ENCODE results near the gene HYDIN. TPM values are rescaled to one million over a fixed set of nuclear protein-coding genes. Genes with fewer than 3 reads are reported as not detected.
"Not testable (repeated sequence)": the region's sequence is repeated elsewhere in the genome, so short reads cannot be mapped to it uniquely, and the experiment has no call there.

Gene HYDIN
- polyA plus RNA-seq, 2 donors, result 0.02 to 0.20 TPM

DNA sequence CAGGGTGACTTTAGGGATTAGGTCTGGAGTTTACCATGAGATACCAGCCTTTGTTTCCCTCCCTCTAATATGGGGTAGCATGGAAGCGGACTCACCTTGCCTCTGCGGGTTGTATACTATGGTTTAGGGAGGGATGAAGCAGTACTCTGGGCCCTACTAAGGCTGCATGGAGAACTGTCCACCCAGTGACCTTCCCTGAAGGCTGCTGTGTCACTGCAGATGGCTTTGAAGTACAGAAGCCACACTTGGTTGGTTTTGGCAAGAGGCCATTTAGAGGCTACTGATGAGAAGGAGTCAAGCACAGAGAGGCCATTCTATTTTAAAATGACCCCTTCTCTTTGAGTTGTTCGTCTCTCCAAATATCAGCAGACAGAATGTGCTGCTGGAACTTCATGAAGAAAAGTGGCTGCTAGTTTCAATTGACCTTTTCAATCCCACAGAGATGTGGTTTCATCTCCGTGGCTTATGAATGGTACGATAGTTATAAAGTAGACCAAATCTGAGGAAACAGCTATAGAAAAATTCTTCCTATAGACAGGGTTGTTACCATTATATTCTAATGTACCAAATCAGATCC is 208.5 kb downstream of the HYDIN start:
- not testable (repeated sequence) for H3K4me3 ChIP-seq (ENCODE audit: low read depth in 1 of 2, low read length in 2 of 2); H3K27me3 ChIP-seq (ENCODE audit: control insufficient read depth in 1 of 2, insufficient read depth in 2 of 2, low read length in 2 of 2); H3K9me3 ChIP-seq (ENCODE audit: control insufficient read depth in 2 of 2, insufficient read depth in 1 of 2, low read depth in 1 of 2, low read length in 1 of 2); H3K36me3 ChIP-seq (ENCODE audit: control insufficient read depth in 2 of 2, insufficient read depth in 2 of 2, low read length in 1 of 2); H3K4me1 ChIP-seq (ENCODE audit: control insufficient read depth in 2 of 2, insufficient read depth in 2 of 2, low read length in 1 of 2); H3K27ac ChIP-seq (ENCODE audit: low read depth in 2 of 2, low read length in 1 of 2)
- 84 to 85% methylated on average over 3 of the region's 5 CpGs for WGBS, 2 donors

GRCh38 chr16:71019067-71019682 is 211.3 kb downstream of the HYDIN start:
- not testable (repeated sequence) for H3K9me3 ChIP-seq (ENCODE audit: control insufficient read depth in 2 of 2, insufficient read depth in 1 of 2, low read depth in 1 of 2, low read length in 1 of 2); H3K4me3 ChIP-seq (ENCODE audit: low read depth in 1 of 2, low read length in 2 of 2); H3K27me3 ChIP-seq (ENCODE audit: control insufficient read depth in 1 of 2, insufficient read depth in 2 of 2, low read length in 2 of 2); H3K36me3 ChIP-seq (ENCODE audit: control insufficient read depth in 2 of 2, insufficient read depth in 2 of 2, low read length in 1 of 2); H3K27ac ChIP-seq (ENCODE audit: low read depth in 2 of 2, low read length in 1 of 2); H3K4me1 ChIP-seq (ENCODE audit: control insufficient read depth in 2 of 2, insufficient read depth in 2 of 2, low read length in 1 of 2)
- WGBS, 2 donors, result 60 to 74% methylated on average over 4 to 6 of the region's 6 CpGs

DNA sequence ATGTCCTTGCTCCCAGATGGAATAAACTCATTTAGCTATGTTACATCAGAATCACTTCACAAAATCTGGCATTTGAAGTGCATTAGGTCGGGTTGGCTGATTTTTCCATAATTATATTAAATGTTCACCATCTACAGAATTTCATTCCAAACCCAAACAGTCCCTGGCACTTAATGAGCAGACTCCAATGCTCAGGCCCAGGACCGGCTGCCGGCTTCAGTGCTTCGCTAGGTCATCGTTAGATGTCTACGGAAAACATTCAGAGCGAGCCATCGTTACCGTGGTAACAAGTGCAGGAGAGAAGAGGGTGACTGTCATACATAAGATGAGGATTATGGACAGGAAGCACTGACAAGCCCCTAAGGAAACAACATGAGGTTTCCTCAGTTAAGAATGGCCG is 215.1 kb downstream of the HYDIN start:
- WGBS, 2 donors, result 81 to 89% methylated on average over 4 to 7 of the region's 10 CpGs
- not testable (repeated sequence) for H3K36me3 ChIP-seq (ENCODE audit: control insufficient read depth in 2 of 2, insufficient read depth in 2 of 2, low read length in 1 of 2); H3K4me1 ChIP-seq (ENCODE audit: control insufficient read depth in 2 of 2, insufficient read depth in 2 of 2, low read length in 1 of 2); H3K27ac ChIP-seq (ENCODE audit: low read depth in 2 of 2, low read length in 1 of 2); H3K4me3 ChIP-seq (ENCODE audit: low read depth in 1 of 2, low read length in 2 of 2); H3K9me3 ChIP-seq (ENCODE audit: control insufficient read depth in 2 of 2, insufficient read depth in 1 of 2, low read depth in 1 of 2, low read length in 1 of 2); H3K27me3 ChIP-seq (ENCODE audit: control insufficient read depth in 1 of 2, insufficient read depth in 2 of 2, low read length in 2 of 2)

DNA sequence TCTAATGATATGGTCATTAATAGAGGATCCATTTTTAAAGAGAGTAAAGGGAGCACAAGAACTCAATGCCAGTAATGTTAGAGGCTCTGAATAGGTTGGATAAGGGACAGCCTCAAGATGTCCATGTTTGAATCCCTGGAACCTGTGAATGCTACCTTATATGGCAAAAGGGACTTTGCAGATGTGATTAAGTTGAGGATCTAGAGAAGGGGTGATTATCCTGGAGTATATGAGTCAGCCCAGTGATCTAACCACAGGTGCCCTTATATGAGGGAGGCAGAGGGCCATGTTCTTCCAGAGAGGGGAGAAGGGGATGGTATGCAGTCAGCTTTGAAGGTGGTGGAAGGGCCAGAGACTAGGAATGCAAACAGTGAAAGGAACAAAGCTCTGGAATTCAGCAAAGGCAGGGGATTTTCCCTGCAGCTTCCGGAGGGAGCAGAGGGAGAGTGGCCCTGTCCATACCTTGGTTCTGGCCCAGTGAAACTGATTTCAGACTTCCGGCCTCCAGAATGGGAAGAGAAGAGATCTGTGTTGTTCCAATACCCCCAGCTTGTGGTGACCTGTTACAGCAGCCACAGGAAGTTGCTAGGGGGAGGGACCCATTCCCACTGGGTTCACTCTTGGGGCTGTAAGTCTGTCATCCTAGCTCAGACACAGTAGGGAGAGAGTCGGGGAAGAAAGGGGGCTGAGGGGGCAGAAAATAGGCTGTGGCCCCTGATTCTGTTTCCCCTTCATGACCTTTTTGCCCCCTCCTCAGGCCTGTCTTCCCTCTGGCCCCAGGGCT is 220.9 kb downstream of the HYDIN start:
- not testable (repeated sequence) for H3K27me3 ChIP-seq (ENCODE audit: control insufficient read depth in 1 of 2, insufficient read depth in 2 of 2, low read length in 2 of 2); H3K36me3 ChIP-seq (ENCODE audit: control insufficient read depth in 2 of 2, insufficient read depth in 2 of 2, low read length in 1 of 2); H3K27ac ChIP-seq (ENCODE audit: low read depth in 2 of 2, low read length in 1 of 2); H3K9me3 ChIP-seq (ENCODE audit: control insufficient read depth in 2 of 2, insufficient read depth in 1 of 2, low read depth in 1 of 2, low read length in 1 of 2); H3K4me1 ChIP-seq (ENCODE audit: control insufficient read depth in 2 of 2, insufficient read depth in 2 of 2, low read length in 1 of 2); H3K4me3 ChIP-seq (ENCODE audit: low read depth in 1 of 2, low read length in 2 of 2)
- no CpG with 5 or more reads among the region's 3 CpGs for WGBS, 2 donors

DNA sequence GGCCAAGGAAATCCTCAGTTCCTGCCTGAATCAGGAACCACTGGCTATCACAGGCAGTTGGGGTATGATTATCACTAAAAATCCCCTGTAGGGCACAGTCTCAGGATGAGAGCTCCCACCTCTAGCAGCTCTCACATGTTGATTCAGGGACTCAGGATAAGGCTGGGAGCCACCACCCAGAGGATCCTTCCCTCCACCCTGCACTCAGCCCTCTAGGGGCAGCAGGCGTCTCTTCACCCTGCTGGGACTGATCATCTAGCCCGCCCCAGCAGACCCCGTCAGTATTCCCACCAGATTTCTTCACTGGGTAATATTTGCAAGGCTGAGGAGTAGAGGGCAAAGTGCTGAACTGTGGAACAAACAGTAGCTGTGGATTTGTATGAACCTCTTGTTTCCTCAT is 224.0 kb downstream of the HYDIN start:
- not testable (repeated sequence) for H3K9me3 ChIP-seq (ENCODE audit: control insufficient read depth in 2 of 2, insufficient read depth in 1 of 2, low read depth in 1 of 2, low read length in 1 of 2); H3K36me3 ChIP-seq (ENCODE audit: control insufficient read depth in 2 of 2, insufficient read depth in 2 of 2, low read length in 1 of 2); H3K4me3 ChIP-seq (ENCODE audit: low read depth in 1 of 2, low read length in 2 of 2); H3K4me1 ChIP-seq (ENCODE audit: control insufficient read depth in 2 of 2, insufficient read depth in 2 of 2, low read length in 1 of 2); H3K27me3 ChIP-seq (ENCODE audit: control insufficient read depth in 1 of 2, insufficient read depth in 2 of 2, low read length in 2 of 2); H3K27ac ChIP-seq (ENCODE audit: low read depth in 2 of 2, low read length in 1 of 2)
- WGBS, 2 donors, result 56 to 72% methylated on average over 3 of the region's 3 CpGs

DNA sequence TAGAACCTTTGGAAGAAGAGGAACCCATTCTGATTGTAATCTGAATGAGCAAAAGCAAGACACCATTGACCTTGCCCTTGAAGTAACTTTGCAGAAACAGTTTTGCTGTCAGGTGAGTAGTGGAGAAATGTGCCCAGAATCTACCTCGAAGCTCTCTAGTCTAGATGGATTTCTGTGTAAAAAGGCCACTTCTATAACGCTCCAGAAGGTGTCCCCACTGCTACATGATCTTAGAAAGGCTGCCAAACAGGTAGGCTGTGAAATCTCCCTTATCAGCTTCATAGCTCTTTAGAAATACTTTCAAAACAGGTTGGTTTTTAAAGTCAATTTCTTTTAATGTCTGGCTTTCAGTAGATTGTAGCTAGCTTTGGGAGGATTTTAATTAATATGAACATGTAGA is 230.8 kb downstream of the HYDIN start:
- not testable (repeated sequence) for H3K36me3 ChIP-seq (ENCODE audit: control insufficient read depth in 2 of 2, insufficient read depth in 2 of 2, low read length in 1 of 2); H3K4me1 ChIP-seq (ENCODE audit: control insufficient read depth in 2 of 2, insufficient read depth in 2 of 2, low read length in 1 of 2); H3K27me3 ChIP-seq (ENCODE audit: control insufficient read depth in 1 of 2, insufficient read depth in 2 of 2, low read length in 2 of 2); H3K4me3 ChIP-seq (ENCODE audit: low read depth in 1 of 2, low read length in 2 of 2); H3K27ac ChIP-seq (ENCODE audit: low read depth in 2 of 2, low read length in 1 of 2); H3K9me3 ChIP-seq (ENCODE audit: control insufficient read depth in 2 of 2, insufficient read depth in 1 of 2, low read depth in 1 of 2, low read length in 1 of 2)
- WGBS, 2 donors, result 9 to 14% methylated on average over 2 of the region's 2 CpGs

DNA sequence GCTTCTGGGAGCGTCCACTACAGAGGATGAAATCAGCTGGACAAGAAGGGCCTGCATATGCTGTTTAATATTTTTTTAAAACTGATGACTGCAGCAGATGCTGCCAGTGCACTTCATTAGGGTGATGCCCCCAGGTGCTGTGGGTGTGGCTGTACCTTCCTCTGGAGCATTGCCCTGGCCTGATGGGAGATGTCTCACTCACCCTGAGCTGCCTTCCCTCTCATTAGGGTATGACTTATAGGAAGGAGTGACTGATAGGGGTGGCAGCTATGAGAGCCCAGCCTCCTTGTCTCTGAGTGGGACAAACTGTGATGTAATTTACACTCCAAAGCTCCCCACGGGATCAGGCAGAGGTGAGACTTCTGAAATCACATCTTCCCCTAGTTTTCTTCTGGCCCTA is 234.7 kb downstream of the HYDIN start:
- 66 to 82% methylated on average over 1 of the region's 2 CpGs for WGBS, 2 donors
- not testable (repeated sequence) for H3K4me3 ChIP-seq (ENCODE audit: low read depth in 1 of 2, low read length in 2 of 2); H3K27me3 ChIP-seq (ENCODE audit: control insufficient read depth in 1 of 2, insufficient read depth in 2 of 2, low read length in 2 of 2); H3K4me1 ChIP-seq (ENCODE audit: control insufficient read depth in 2 of 2, insufficient read depth in 2 of 2, low read length in 1 of 2); H3K9me3 ChIP-seq (ENCODE audit: control insufficient read depth in 2 of 2, insufficient read depth in 1 of 2, low read depth in 1 of 2, low read length in 1 of 2); H3K36me3 ChIP-seq (ENCODE audit: control insufficient read depth in 2 of 2, insufficient read depth in 2 of 2, low read length in 1 of 2); H3K27ac ChIP-seq (ENCODE audit: low read depth in 2 of 2, low read length in 1 of 2)

DNA sequence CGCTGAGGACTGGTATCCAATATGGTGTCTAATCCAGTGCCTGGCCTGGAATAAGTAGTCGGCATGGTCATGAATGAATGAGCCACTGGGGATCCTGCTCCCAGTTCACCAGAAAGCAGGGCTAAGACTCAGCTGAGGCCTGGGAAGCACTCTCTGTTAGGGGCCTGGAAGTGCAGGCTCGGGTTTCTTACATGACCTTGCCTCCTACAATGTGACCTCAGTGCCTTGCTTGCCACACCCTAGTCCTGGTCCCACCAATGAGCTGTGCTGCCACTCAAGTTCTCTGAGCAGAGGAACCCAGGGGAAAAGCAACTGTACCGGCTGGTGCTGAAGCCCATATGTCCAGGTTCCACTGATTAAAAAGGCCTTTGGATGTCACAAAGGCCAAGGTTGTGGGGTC is 238.0 kb downstream of the HYDIN start:
- H3K9me3 ChIP-seq (ENCODE audit: control insufficient read depth in 2 of 2, insufficient read depth in 1 of 2, low read depth in 1 of 2, low read length in 1 of 2); H3K4me3 ChIP-seq (ENCODE audit: low read depth in 1 of 2, low read length in 2 of 2); H3K27me3 ChIP-seq (ENCODE audit: control insufficient read depth in 1 of 2, insufficient read depth in 2 of 2, low read length in 2 of 2); H3K27ac ChIP-seq (ENCODE audit: low read depth in 2 of 2, low read length in 1 of 2); H3K4me1 ChIP-seq (ENCODE audit: control insufficient read depth in 2 of 2, insufficient read depth in 2 of 2, low read length in 1 of 2); H3K36me3 ChIP-seq (ENCODE audit: control insufficient read depth in 2 of 2, insufficient read depth in 2 of 2, low read length in 1 of 2): not testable (repeated sequence)
- WGBS, 2 donors, result 89 to 92% methylated on average over 4 of the region's 4 CpGs

DNA sequence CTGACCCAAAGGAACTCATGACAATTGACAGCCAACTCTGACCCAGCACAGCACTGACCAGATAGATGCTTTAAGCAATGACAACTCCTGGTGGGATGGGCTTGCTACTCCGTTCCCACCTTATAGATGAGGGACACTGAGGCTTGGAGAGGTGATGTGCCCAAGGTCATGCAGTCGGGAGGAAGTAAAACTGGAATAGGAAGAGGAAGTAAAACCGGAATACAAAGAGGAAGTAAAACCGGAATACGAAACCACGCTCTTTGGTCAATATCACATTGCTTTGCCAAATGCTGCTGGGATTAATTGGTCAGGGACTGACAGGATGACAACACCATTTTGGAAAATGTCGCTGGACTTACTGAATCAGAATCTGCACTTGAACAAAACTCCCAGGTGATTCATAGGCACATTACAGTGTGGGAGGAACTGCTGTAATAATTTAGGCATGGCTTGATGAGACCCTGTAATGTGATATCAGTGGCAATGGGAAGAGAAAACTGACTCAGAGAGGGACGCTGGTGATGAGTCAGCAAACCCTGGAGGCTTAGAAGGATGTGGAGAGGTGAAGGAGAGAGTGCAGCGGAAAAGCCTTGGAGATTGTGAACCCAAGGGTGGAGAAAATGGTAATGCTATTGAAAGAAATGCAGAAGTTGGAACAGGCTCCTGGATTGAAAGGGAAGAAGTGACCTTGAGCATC is 243.4 kb downstream of the HYDIN start:
- H3K4me1 ChIP-seq (ENCODE audit: control insufficient read depth in 2 of 2, insufficient read depth in 2 of 2, low read length in 1 of 2); H3K36me3 ChIP-seq (ENCODE audit: control insufficient read depth in 2 of 2, insufficient read depth in 2 of 2, low read length in 1 of 2); H3K27ac ChIP-seq (ENCODE audit: low read depth in 2 of 2, low read length in 1 of 2); H3K9me3 ChIP-seq (ENCODE audit: control insufficient read depth in 2 of 2, insufficient read depth in 1 of 2, low read depth in 1 of 2, low read length in 1 of 2); H3K27me3 ChIP-seq (ENCODE audit: control insufficient read depth in 1 of 2, insufficient read depth in 2 of 2, low read length in 2 of 2); H3K4me3 ChIP-seq (ENCODE audit: low read depth in 1 of 2, low read length in 2 of 2): not testable (repeated sequence)
- 53 to 66% methylated on average over 4 to 6 of the region's 9 CpGs for WGBS, 2 donors

All from esophagus (tissue), 2 donors.